GM18909 (cell line): ENCODE data around the gene TNIK.
A peak's percentile ranks its signal among the peaks of the same experiment; 100 is the strongest.
"Not testable (repeated sequence)": the region's sequence is repeated elsewhere in the genome, so short reads cannot be mapped to it uniquely, and the experiment has no call there.

Experiments
- ATAC-seq: cut with Tn5 transposase; IDR thresholded peaks from one replicate; pipeline ENCODE4 v1.9.1; 2021; ENCODE audit warnings: mild to moderate bottlenecking; ENCODE audit not compliant: unreplicated experiment, poor library complexity

Gene TNIK

DNA sequence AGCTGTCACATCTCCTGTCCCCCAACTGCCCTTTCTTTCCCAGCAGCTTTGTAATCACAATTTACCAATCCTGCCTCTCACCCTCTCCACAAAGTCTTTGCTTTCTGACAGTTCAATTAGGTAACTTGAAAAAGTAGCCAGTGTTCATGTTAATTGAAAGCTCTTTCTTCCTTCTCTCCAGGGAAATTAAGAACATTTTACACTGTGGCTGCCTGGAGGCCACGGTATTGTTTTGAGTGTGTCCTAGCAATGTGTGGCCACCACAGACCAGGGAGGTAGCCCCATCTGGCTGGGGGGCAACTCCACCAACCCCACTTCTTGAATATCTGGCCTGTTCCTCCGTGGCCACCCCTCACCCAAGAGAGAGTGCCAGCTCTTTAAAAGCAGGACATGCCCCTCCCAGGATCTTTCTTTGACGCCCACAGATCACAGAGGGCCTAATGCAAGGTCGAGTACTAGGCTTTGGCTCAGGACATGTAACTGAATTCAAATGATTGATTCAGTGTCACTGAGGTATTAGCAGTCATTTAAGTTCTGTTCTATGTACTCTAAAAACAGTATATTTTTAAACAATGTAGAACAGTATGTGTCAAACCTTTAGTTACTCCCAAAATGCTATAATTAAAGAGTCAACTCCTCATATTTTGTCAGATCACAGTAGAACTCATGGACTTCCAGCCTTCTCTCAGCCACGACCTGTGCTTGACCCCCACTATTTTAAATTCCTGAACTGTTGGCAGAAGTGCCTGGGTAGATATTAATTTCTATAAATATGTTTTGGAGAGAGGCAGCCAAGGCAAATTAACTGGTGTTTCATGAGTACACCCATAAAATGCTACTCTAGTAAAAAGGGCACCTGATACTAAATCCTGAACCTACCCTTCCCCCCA lies 164.5 kb downstream of the TNIK start:
- ATAC-seq = no peak

DNA sequence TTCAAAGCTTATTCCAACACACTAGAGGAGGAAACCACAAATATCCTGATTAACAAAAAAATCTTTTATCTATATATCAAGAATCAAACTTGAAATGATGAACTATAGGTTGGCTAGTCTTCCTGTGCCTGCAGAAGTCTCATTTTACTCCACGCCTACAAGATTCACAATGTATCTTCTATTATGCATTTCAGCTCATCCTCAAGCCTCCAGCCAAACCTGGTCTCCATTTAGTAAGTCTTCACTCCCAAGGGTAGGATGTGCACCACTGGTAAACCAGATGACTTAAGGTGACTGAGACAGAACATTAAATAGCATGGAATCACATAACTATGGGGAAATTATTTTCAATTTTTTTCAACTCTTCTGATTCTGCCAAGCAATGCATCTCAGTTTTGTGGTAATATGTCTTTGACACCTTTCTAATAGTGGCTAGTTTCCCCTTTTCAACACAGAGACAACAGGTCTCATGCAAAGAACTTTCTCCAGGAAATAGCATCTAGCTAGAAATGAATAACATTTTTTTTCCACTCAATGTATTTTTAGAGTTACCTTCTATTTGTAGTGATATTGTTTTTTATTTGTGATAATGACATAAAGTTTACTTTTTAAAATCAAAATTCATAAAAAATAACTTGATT lies 166.9 kb downstream of the TNIK start:
- ATAC-seq = peak; percentile 77

DNA sequence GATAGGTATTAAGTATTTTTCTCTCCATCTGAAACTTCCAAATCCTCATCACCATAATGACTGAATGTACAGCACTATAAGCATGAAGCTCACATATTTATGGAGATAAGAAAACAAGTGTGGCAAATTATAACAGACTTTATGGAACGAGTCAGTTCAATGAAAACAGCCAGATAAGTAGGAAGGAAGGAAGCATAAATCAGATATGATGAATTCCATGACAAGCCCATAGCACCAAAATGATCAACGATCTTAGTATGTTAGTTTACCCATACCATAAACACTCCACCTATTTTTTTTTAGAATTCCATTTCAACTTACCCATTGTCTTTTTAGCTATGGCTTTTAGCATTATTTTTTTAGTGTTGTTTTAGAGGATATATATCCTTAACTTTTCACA lies 169.5 kb downstream of the TNIK start:
- no peak for ATAC-seq

DNA sequence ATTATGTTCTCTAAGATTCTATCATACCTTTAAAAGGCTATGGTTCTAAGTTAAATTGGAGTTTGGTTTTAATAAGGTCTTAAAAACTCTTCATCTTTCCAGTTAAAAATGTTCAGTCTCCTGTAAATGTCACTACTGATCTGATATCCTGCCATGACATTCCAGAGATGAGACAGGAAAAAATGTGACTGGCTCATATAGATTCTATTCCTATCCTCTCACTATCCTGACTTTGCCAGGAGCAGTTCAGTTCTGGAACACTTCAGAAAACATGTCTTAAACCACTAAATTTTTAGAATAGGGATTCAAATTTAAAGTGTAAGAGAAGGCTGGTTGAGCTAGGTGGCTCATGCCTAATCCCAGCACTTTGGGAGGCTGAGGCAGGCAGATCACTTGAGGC lies 170.9 kb downstream of the TNIK start:
- no peak for ATAC-seq

DNA sequence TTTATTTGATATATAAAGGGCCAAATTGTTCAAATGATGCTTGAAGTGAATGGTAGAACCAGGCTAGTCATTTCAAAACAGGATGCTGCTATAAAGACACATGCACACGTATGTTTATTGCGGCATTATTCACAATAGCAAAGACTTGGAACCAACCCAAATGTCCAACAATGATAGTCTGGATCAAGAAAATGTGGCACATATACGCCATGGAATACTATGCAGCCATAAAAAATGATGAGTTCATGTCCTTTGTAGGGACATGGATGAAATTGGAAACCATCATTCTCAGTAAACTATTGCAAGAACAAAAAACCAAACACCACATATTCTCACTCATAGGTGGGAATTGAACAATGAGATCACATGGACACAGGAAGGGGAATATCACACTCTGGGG lies 172.4 kb downstream of the TNIK start:
- ATAC-seq = not testable (repeated sequence)

DNA sequence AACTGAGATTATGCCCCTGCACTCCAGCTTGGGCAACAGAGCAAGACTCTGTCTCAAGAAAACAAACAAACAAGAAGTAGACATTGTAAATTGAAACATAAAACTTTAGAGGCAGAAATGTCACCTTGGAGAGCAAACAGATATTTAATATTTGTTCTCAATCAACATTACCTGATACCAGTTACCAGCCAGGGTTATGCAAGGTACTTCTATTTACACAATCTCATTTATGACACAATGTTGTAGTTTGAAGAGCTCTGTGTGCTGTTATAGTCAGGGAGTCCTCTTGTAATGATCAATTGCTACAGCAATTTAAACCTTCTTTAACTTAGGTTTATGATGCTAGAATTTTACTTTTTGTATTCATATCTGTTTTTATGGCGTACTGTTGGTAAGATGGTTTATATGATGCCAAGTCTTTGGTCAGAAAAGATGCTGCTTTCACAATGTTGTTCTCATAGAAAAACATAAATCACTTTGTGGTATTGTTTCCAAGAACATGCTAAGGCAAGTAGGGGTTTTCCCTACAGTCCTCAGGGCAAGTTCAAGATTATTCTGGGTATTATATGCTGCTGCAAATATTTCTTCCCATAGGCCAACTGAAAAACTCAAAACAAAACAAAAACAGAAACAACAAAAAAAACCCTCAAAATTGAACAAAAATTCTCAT lies 173.5 kb downstream of the TNIK start:
- peak; percentile 49 for ATAC-seq

DNA sequence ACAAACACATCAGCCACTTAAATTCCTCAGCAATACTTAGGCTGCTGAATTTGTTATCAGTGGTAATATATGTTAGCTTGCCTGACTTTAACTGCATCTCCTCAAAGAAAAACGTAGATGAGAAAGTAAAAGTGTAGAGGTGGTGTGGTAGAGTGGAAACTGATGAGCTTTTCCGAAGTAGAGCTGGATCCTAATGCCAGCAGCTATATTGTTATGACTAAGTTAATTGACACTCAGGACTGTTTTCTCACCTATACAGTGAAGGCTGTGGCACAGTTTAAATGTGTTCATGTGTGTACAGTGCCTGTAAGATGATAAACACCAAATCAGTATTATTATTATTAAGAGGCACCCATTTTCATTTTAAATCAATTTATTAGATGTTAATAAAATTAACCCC lies 174.9 kb downstream of the TNIK start:
- peak; percentile 47 for ATAC-seq

DNA sequence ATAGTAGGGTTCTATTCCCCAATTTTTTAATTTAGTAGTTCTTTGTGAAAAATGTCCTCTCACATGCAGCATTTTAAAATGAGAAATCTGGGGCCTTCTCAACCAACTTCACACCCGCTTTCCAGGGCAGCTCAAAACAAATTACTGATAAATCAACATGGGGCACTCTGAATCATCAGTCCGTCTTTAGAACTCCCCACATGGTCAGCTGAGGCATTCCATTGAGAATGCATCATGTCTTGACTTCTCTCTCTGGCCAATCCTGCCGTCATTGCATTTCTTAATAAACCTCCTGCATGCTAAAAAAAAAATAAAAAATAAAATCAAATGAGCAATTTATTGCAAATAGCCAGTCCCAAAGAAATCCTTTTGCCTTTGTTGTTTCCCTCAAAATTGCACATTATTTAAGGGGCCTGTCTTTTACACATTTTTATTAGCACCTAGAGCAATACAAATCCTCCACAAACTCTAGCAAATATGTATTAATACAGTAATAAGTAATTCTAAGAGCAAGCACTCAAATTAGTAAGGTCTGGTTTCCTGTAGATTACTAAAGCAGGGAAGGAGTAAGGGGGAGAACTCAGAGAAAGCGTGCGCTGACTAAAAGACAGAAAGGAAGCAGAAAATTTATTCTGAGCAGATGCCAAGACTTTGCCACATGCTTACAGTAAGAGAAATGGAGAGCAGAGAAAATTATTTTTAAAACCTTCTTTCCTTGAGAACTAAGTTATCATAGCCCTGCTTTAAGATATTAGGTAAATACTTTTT lies 175.7 kb downstream of the TNIK start:
- ATAC-seq = peak; percentile 48

DNA sequence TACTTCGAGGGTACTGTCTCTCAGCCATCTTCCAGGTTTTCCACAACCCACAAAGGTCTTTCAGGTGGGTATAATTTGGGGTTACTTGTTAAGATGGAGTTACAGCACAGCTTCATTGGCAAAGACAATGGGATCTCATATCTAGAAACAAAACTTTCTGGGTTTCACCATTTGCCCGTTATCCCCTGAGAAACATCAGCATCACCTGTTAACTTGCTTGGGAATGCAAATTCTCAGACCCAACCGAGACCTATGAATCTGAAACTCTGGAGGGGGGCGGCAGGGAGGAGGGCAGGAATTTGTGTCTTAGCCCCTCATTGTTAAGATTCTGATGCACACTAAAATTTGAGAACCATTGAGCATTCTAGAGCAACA lies 176.4 kb downstream of the TNIK start:
- ATAC-seq = no peak

DNA sequence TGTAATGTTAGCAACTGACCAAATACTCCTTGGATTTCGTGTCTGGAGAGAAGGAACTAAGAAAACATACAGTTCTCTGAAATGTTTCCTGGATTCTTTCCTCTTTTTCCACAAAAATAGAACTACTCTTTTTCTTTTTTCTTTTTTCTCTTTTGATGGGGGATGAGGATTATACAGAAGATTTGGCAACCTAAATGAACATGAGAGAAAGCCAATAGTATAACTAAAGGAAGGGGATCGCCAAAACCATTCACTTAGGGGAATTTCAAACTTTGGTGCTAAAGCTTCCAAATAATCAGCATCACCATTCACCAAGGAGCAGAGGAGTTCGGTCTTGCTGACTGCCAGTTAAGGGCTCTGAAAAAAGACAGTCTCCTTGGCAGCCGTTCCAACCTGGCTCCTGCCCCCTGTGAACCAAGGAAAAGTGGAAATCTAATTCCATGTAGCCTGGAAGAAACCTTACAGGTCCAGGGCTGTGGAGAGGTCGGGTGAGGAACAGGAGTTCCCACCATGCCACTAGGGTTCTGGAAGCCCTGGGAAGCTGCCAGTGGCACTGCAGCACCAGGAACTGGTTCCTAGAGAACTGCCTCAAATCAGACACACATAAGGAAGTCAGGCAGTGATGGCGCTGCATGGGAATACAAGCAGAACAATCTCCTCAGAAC lies 176.9 kb downstream of the TNIK start:
- no peak for ATAC-seq

DNA sequence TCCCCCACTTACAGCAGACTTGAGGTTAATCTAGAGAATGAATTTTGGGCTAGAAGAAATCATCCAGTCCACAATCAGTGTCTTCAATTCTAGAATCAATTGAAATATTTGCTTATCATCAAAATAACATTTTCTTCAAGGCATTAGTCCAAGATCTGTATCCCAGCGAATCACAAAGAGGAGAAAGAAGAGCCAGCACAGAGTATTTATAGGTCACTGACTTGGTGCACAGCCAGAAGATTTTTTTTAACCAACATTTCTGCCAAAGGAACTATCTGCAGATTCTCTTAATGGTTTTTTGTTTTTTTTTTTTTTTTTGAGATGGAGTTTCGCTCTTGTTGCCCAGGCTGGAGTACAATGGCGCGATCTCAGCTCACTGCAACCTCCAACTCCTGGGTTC lies 178.2 kb downstream of the TNIK start:
- ATAC-seq = no peak

DNA sequence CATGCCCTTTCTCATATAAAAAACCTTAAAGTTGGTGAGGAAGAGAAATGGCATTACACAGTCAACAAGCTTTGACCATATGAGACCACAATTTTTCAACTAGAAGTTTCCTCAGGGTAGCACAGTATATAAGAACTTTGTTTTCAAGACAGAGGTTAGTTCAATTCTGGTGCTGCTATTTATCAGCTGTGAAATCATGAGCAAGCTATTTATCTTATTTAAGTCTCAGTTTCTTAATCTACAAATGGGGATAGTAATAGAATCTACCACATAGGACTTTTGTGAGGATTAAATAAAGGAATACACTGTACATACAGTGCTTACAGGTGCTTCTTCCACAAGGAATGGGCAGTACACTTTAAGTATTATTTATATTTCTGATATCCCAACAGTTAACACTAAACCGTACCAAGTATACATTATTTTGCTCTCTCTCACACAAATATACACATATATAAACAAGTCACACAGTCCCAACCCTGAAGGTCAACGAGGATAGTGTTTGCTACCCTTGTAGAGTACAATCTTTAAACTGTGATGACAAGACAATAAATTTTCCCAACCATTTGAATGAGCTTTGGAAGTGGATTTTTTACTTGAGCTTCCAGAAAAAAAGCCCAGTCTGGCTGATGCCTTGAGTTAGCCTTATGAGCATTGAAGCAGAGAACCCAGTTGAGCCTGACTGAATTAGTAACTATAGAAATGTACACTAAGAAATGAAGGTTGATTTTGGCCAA lies 178.8 kb downstream of the TNIK start:
- ATAC-seq = no peak

DNA sequence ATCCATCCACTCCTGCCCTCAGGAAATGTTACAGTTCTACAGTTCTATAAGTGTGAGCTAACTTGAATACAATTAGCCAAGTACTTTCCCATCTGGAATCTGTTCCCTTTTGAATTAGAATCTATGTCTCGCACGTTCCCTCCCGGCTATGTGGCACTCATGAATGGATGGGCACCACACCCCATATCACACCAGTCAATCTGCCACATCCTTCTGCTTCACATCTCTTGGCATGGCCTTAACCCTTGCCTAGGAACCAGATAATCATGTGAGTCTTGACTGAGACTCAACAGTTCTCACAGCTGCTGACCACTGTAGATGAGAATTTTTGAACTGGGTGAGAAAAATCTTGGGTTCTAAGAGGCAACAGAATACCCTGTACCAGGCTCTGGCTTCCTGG lies 180.2 kb downstream of the TNIK start:
- ATAC-seq = no peak

DNA sequence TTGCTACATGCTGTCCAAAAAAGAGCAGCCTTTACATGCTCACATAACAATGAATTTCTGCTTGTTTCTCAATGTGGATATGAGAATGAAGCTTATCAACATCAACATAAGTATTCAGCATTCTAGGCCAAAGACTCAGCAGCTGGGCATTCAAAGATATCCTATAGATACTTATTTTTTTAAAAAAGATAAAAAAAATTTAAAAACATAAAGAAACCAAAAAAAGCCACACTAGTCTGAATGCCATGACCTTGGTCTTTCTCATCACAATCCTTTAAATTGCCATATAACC lies 182.0 kb downstream of the TNIK start:
- ATAC-seq = no peak

DNA sequence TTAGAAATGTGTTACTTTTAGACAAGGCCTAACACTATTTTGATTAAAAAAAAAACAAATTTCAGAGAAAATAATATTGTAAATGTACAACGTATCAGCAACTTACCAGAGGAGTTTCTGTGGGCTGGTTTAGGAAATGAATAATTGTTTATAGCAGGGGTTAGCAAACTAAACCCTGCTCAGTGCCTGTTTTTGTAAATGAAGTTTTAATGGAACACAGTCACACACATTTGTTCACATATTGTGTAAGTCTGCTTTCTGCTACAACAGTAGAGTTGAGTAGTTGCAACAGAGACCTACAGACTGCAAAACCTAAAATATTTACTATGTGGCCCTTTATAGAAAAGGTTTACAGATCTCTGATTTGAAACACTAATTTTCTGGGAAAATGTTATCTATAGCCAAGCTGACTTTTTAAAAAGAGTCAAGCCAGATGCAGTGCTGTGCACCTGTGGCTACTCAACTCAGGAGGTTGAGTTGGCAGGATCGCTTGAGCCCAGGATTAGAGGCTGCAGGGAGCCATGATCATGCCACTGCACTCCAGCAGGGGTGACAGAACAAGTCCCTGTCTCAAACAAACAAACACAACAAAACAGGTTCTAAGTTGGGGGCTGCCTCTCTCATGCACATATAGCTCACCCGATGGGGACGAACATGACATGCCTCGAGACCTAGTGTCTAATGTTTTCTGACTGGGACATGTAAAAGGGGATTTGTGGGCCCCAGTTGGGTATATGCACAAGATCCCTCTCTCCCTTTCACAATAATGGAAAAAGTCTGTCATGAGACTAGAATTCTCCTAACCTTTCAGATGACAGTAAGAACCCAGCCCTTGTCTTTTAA lies 182.5 kb downstream of the TNIK start:
- no peak for ATAC-seq

DNA sequence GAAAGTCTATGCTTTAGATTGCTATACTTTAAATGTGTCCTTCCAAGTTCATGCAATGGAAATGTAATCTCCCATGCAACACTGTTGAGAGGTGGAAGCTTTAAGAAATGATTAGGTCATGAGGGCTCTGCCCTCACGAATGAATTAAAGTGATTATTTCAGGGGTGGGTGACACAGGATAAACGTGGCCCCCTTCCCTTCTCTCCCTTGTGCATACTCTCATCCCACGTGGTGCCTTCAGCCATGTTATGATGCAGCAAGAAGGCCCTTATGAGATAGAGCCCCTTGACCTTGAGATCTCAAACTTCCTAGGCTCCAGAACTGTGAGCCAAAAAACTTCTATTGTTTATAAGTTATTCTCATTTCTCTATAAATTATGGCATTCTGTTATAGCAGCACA lies 183.3 kb downstream of the TNIK start:
- no peak for ATAC-seq

DNA sequence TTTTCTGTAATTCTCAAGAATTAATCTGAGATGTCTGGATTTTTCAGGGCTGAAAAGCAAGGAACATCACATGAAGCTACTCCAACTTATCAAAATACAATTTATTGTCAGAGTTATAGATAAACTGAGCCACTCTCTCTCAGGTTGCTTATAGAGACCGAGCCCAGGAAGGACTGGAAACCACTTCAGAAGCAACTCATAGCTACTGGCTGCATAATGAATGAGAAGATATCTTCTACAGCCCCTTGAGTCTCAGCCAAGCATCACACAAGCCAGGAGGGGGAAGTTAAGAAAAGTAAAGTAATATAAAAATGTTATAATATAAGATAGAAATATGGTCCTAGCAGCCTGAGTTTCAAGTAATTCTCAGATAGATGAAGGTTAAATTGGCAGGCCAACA lies 186.0 kb downstream of the TNIK start:
- ATAC-seq = no peak

DNA sequence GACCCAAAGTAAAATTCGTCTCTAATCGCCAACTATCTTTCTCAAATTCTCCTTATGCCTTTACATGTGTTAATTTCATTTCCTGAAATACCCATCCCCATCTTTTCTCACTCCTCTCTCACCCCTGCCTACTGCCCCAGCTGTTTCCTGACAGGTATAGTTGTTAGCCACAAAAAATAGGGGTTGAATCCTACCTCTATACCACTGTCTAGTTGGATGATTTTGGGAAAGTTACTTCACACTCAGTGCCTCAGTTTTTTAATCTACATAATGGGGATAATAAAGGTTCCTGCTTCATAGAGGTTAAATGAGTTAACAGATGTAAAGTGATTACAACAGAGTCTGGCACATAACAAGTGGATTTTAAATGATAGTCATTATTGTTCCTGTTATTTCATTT lies 189.7 kb downstream of the TNIK start:
- no peak for ATAC-seq

DNA sequence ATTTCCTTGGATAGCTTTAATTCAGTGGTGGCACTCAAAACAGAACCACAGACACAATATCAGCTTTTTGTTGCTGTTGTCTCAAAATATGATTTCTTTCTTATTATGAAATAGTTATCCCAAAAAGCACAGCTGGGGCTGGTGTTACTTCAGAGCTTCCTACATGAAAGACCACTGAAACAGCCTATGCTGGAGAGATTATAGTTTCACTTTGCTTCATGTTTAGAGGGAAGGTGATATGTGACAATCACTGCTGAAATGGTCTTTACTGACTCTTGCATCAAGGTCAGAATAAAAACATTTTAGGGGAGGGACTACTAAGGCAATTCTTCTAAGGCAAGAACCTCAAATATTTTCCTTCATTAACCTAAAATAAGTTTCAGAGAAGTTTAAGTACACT lies 190.7 kb downstream of the TNIK start:
- ATAC-seq = peak; percentile 53
